ENCODE data around the gene TREM2.
"Not testable (repeated sequence)": the region's sequence is repeated elsewhere in the genome, so short reads cannot be mapped to it uniquely, and the experiment has no call there.

Gene TREM2

DNA sequence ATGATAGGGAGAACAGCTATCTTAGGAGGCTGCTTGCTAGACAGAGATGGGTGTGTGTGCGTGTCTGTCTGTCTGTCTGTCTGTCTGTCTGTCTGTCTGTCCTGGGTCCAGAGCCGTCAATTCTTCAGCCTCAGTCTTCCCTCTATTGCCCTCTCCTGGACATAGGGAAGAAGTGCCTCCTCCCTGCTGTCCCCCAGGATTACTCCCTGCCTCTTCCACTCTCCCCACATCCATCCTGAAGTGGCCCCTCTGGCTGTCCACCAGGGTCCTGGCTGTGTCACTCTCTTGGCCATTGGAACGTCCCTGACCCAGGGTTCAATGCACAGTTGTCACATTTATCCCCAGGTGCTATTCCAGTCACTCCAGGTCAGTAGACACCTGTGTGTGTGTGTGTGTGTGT lies 27.9 kb upstream of the TREM2 start:
- Histone ChIP-seq H3K4me2 (ENCODE audit: low read length) (no peak overlapping the region), H3K4me1 (no peaks in the 10 kb centered on the region), H3K9ac (no peak overlapping the region), H3K9me3 (ENCODE audit: control insufficient read depth, low read length) (no peaks in the 10 kb centered on the region), H3K79me2 (no peaks in the 10 kb centered on the region), H3K27me3 (ENCODE audit: control insufficient read depth, insufficient read depth, low read length) (no peaks in the 10 kb centered on the region), H2AFZ (no peak overlapping the region), H3K36me3 (ENCODE audit: control insufficient read depth, insufficient read depth, low read length) (no peaks in the 10 kb centered on the region), H3K27ac (no peak overlapping the region), H3K4me3 (ENCODE audit: low read depth, low read length) (no peak overlapping the region)
- TF ChIP-seq, protein P1, sequence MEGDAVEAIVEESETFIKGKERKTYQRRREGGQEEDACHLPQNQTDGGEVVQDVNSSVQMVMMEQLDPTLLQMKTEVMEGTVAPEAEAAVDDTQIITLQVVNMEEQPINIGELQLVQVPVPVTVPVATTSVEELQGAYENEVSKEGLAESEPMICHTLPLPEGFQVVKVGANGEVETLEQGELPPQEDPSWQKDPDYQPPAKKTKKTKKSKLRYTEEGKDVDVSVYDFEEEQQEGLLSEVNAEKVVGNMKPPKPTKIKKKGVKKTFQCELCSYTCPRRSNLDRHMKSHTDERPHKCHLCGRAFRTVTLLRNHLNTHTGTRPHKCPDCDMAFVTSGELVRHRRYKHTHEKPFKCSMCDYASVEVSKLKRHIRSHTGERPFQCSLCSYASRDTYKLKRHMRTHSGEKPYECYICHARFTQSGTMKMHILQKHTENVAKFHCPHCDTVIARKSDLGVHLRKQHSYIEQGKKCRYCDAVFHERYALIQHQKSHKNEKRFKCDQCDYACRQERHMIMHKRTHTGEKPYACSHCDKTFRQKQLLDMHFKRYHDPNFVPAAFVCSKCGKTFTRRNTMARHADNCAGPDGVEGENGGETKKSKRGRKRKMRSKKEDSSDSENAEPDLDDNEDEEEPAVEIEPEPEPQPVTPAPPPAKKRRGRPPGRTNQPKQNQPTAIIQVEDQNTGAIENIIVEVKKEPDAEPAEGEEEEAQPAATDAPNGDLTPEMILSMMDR (IDR thresholded peaks at IDR 0.05): no peak

DNA sequence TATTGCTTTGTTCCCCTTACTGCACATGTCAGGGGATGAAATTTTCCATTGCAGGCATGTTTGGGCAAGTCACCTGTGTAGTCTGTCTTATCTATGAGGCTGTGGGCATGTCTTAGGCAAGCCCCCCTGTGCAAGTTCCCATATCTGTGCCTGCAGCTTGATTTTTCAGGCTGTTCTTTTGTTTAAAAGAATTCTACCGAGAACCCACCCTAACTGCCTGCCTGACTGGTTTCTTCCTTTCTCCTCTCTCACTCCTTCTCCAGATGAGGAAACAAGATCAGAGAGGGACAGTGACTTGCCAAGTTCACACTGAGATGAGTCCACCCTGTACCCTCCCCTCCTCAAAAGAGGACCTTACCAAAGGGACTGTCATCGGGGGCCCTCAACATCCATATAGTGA lies 27.1 kb upstream of the TREM2 start:
- TF ChIP-seq, protein P1 (IDR thresholded peaks at IDR 0.05): no peak
- no peaks in the 10 kb centered on the region for H3K4me1 ChIP-seq
- H3K4me3 ChIP-seq (ENCODE audit: low read depth, low read length): no peak overlapping the region
- H3K9me3 ChIP-seq (ENCODE audit: control insufficient read depth, low read length): no peaks in the 10 kb centered on the region
- H3K36me3 ChIP-seq (ENCODE audit: control insufficient read depth, insufficient read depth, low read length): no peaks in the 10 kb centered on the region
- H3K27me3 ChIP-seq (ENCODE audit: control insufficient read depth, insufficient read depth, low read length): no peaks in the 10 kb centered on the region
- H2AFZ ChIP-seq: no peak overlapping the region
- no peak overlapping the region for H3K27ac ChIP-seq
- H3K79me2 ChIP-seq: no peaks in the 10 kb centered on the region
- H3K4me2 ChIP-seq (ENCODE audit: low read length): no peak overlapping the region
- H3K9ac ChIP-seq: no peak overlapping the region

DNA sequence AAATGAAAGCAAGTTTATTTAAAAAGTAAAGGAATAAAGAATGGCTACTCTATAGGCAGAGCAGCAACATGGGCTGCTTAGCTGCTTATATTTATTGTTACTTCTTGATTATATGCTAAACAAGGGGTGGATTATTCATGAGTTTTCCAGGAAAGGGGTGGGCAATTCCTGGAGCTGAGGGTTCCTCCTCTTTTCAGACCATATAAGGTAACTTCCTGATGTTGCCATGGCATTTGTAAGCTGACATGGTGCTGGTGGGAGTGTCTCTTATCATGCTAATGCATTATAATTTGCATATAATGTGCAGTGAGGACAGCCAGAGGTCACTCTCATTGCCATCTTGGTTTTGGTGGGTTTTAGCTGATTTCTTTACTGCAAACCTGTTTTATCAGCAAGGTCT lies 26.1 kb upstream of the TREM2 start:
- H3K4me3 ChIP-seq (ENCODE audit: low read depth, low read length); H3K4me2 ChIP-seq (ENCODE audit: low read length); H3K36me3 ChIP-seq (ENCODE audit: control insufficient read depth, insufficient read depth, low read length); H3K27me3 ChIP-seq (ENCODE audit: control insufficient read depth, insufficient read depth, low read length); H3K9ac ChIP-seq; H3K4me1 ChIP-seq; H2AFZ ChIP-seq; H3K27ac ChIP-seq; H3K9me3 ChIP-seq (ENCODE audit: control insufficient read depth, low read length); H3K79me2 ChIP-seq: not testable (repeated sequence)

DNA sequence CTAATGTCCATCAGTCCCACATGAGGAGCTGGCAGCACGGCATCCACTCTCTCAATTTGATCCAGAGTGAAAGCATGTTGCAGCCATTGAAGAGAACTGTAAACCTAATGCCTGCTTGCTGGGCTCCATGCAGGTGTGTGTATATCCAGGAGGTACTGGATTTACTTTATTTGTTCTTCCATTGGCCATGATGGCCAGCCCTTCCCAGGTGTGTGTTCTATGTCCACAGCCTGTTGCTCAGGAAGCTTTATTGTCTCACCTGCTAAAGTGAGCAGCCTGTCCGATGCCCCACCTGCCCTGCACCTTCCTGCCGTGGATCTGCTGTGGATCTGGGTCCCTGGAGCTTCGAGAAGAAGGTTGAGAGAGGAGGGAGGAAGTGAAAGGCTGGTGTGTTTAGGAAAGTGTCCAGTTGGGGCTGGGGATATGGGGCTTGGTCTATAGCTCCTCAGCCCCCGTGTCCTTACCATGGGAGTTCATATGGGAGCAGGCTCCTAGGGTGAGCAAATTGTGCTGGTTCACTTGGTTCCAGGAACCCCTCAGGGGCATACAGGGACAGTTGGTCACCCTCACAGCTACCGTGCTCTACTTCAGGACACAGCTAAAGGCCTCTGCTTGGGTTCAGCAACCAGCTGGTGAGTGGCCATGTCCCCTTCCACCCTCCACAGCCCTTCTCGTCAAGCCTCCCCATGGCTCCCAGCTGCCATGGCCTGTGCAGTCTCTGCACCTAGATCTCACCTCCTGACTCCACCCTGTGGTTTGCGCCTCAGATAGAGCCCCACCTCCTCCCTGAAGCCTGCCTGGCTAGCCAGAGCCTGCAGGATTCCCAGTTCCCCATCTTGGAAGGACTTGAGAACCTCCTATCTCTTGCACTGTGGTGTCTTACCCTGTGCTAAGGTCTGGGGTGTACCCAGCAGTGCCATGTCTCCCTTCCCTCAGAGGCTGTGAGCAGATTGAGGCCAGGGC lies 25.3 kb upstream of the TREM2 start:
- Histone ChIP-seq H3K79me2 (no peaks in the 10 kb centered on the region), H3K9me3 (ENCODE audit: control insufficient read depth, low read length) (no peaks in the 10 kb centered on the region), H3K4me1 (no peaks in the 10 kb centered on the region), H2AFZ (no peak overlapping the region), H3K4me2 (ENCODE audit: low read length) (no peak overlapping the region), H3K27ac (no peak overlapping the region), H3K4me3 (ENCODE audit: low read depth, low read length) (no peak overlapping the region), H3K27me3 (ENCODE audit: control insufficient read depth, insufficient read depth, low read length) (no peaks in the 10 kb centered on the region), H3K36me3 (ENCODE audit: control insufficient read depth, insufficient read depth, low read length) (no peaks in the 10 kb centered on the region), H3K9ac (no peak overlapping the region)
- TF ChIP-seq, protein P1 (IDR thresholded peaks at IDR 0.05): no peak

DNA sequence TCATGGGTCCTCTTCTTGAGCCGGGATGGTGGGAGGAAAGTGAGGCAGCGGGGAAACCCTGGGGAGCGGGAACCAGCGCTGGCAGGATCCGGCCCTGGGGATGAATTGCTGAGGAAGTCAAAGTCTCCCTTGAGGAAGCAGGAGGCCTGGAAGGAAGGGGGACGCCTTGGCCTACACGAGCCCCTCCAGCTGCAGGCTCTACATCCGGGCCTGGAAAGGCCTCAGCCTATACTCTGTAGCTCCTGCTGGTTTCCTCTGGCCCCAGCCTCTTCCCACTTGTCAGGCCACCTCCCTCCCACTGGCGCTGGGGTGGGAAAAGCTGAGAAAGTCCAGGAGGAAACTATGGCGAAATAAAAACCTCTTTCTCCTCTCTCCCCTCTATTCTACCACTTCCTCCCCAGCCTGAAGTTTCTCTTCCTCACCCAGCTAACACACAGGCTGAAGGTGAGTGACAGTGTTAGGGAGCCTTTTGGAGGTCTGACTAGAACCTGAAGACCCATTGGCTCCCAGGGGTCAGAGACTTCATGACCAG lies 23.2 kb upstream of the TREM2 start:
- H3K36me3 ChIP-seq (ENCODE audit: control insufficient read depth, insufficient read depth, low read length): no peaks in the 10 kb centered on the region
- TF ChIP-seq, protein P1 (IDR thresholded peaks at IDR 0.05): no peak
- H3K4me1 ChIP-seq: no peaks in the 10 kb centered on the region
- H3K4me3 ChIP-seq (ENCODE audit: low read depth, low read length): no peak overlapping the region
- no peak overlapping the region for H3K9ac ChIP-seq
- H3K27me3 ChIP-seq (ENCODE audit: control insufficient read depth, insufficient read depth, low read length): no peaks in the 10 kb centered on the region
- no peak overlapping the region for H2AFZ ChIP-seq
- no peak overlapping the region for H3K27ac ChIP-seq
- H3K4me2 ChIP-seq (ENCODE audit: low read length): no peak overlapping the region
- H3K9me3 ChIP-seq (ENCODE audit: control insufficient read depth, low read length): no peaks in the 10 kb centered on the region
- H3K79me2 ChIP-seq: no peaks in the 10 kb centered on the region
